Right cardiac atrium (tissue), 5 donors: ENCODE measurements around the gene ANO2. TPM values are rescaled to one million over a fixed set of nuclear protein-coding genes. Genes with fewer than 3 reads are reported as not detected.
"Not testable (repeated sequence)": the region's sequence is repeated elsewhere in the genome, so short reads cannot be mapped to it uniquely, and the experiment has no call there.

Experiments
- ATAC-seq, 2 donors: fragments of 200-7000 bp; cut with Tn5 transposase; one replicate each; pipeline versions ENCODE4 v1.8.0 to v1.9.1; 2020; ENCODE audit warnings: moderate library complexity in 2 of 2, mild to moderate bottlenecking in 1 of 2
- DNase-seq, 3 donors: peaks; one replicate each; pipeline ENCODE4 v3.0.0-alpha.2; 2020
- H3K27ac ChIP-seq: one replicate; pipeline ENCODE4 v1.5.1; 2013; ENCODE audit warnings: mild to moderate bottlenecking, low read length, control low read depth, moderate library complexity
- H3K27me3 ChIP-seq: one replicate; pipeline ENCODE4 v1.6.1; 2013; ENCODE audit not compliant: control insufficient read depth, insufficient read depth
- H3K4me1 ChIP-seq: one replicate; pipeline ENCODE4 v1.6.1; 2013; ENCODE audit warnings: low read length; ENCODE audit not compliant: control insufficient read depth, insufficient read depth
- H3K4me3 ChIP-seq: one replicate; pipeline ENCODE4 v1.5.1; 2013; ENCODE audit warnings: low read length, control low read depth
- H3K9me3 ChIP-seq: one replicate; pipeline ENCODE4 v1.6.1; 2013; ENCODE audit warnings: low read length; ENCODE audit not compliant: control insufficient read depth
- WGBS: extraction: QIAGEN DNeasy Blood & Tissue Kit; methylation state at CpG from one replicate; pipeline ENCODE4 v1.1.7; 2013; 5-methylcytosine and 5-hydroxymethylcytosine counted together
- intact Hi-C, 4 donors: fragments of 100-400 bp; cut with DNase I; formaldehyde crosslinking; loops; one replicate each; pipeline versions ENCODE4 v1.11.0 to v1.14.0; 2022 to 2023
- polyA plus RNA-seq: library from polyadenylated mRNA; stranded (reverse); fragments of 200-250 nt; gene quantifications from one replicate; pipeline ENCODE4 v1.2.3, GENCODE V29; 2013
- total RNA-seq, 4 donors: library from RNA; stranded (reverse); fragmentation: NEBNext Ultra II Directional; extraction: Animal tissue kit (Norgen Biotek cat#: 25700); gene quantifications; one replicate each; pipeline ENCODE4 v1.2.1, GENCODE V29; 2021
- donor health status: healthy with polysubstance abuse.
- donor health status: DM: no; HTN: yes; CAD: no.
- donor health status: DM: no; HTN: no; CAD: no.
- donor health status: DM: no; HTN: yes; CAD: no; lungs with severe emphysema.
- donor health status: DM: yes; HTN: yes; CAD: no.

Gene ANO2
- total and polyA plus RNA-seq, 5 donors = 7.0 to 12.5 (median 10.9) TPM

- Histone ChIP-seq H3K4me1 (no peaks in the 10 kb centered on the region), H3K27ac (no peak overlapping the region), H3K9me3 (no peaks in the 10 kb centered on the region), H3K4me3 (no peak overlapping the region), H3K27me3 (no peaks in the 10 kb centered on the region)
- intact Hi-C loops = no loop called here
- DNase-seq (no peak), ATAC-seq (no peak)
- whole genome bisulfite sequencing = 90% methylated on average over 8 of the region's 8 CpGs
Observed at GRCh38 chr12:5537771-5538170, 407.3 kb downstream of the ANO2 start.

- H3K4me1 ChIP-seq, intact Hi-C loops, H3K27me3 ChIP-seq, H3K27ac ChIP-seq, DNase-seq, ATAC-seq, H3K9me3 ChIP-seq, H3K4me3 ChIP-seq: not testable (repeated sequence)
- WGBS = 60% methylated on average over 13 of the region's 13 CpGs
Observed at GRCh38 chr12:5537026-5537615, 407.9 kb downstream of the ANO2 start.

GRCh38 chr12:5535541-5535940 is 409.5 kb downstream of the ANO2 start:
- H3K27ac ChIP-seq = no peak overlapping the region
- intact Hi-C loops = no loop called here
- no peak overlapping the region for H3K4me3 ChIP-seq
- DNase-seq = no peak
- no peaks in the 10 kb centered on the region for H3K9me3 ChIP-seq
- ATAC-seq = no peak
- H3K4me1 ChIP-seq = no peaks in the 10 kb centered on the region
- WGBS = 82% methylated on average over 3 of the region's 3 CpGs
- no peaks in the 10 kb centered on the region for H3K27me3 ChIP-seq

- 91% methylated on average over 10 of the region's 10 CpGs for WGBS
- DNase-seq (no peak), ATAC-seq (no peak)
- Histone ChIP-seq H3K4me3 (no peak overlapping the region), H3K27ac (no peak overlapping the region), H3K9me3 (no peaks in the 10 kb centered on the region), H3K4me1 (no peaks in the 10 kb centered on the region), H3K27me3 (no peaks in the 10 kb centered on the region)
- intact Hi-C loops = no loop called here
Observed at GRCh38 chr12:5534426-5535199, 410.4 kb downstream of the ANO2 start.

GRCh38 chr12:5533368-5533767 is 411.7 kb downstream of the ANO2 start:
- intact Hi-C loops = no loop called here
- Histone ChIP-seq H3K27ac (no peak overlapping the region), H3K4me1 (no peaks in the 10 kb centered on the region), H3K4me3 (no peak overlapping the region), H3K27me3 (no peaks in the 10 kb centered on the region), H3K9me3 (no peaks in the 10 kb centered on the region)
- ATAC-seq (no peak), DNase-seq (no peak)
- WGBS = 64% methylated on average over 3 of the region's 3 CpGs

- Histone ChIP-seq H3K4me1 (no peaks in the 10 kb centered on the region), H3K4me3 (no peak overlapping the region), H3K9me3 (no peaks in the 10 kb centered on the region), H3K27me3 (no peaks in the 10 kb centered on the region), H3K27ac (no peak overlapping the region)
- 90% methylated on average over 4 of the region's 4 CpGs for WGBS
- ATAC-seq (no peak), DNase-seq (no peak)
- intact Hi-C loops = no loop called here
Observed at GRCh38 chr12:5525783-5526367, 419.2 kb downstream of the ANO2 start.

GRCh38 chr12:5524769-5525436 is 420.2 kb downstream of the ANO2 start:
- no peak overlapping the region for H3K27ac ChIP-seq
- DNase-seq = no peak
- no peaks in the 10 kb centered on the region for H3K9me3 ChIP-seq
- WGBS = 83% methylated on average over 15 of the region's 15 CpGs
- H3K4me3 ChIP-seq = no peak overlapping the region
- ATAC-seq = peak in 1 of 2 donors; percentile 14
- no peaks in the 10 kb centered on the region for H3K4me1 ChIP-seq
- no peaks in the 10 kb centered on the region for H3K27me3 ChIP-seq
- intact Hi-C loops = no loop called here

- 94% methylated on average over 12 of the region's 12 CpGs for WGBS
- Histone ChIP-seq H3K4me3 (no peak overlapping the region), H3K27me3 (no peaks in the 10 kb centered on the region), H3K4me1 (no peaks in the 10 kb centered on the region), H3K27ac (no peak overlapping the region), H3K9me3 (no peaks in the 10 kb centered on the region)
- DNase-seq (no peak), ATAC-seq (no peak)
- intact Hi-C loops = no loop called here
Observed at GRCh38 chr12:5524116-5524768, 420.8 kb downstream of the ANO2 start.

GRCh38 chr12:5523396-5524115 is 421.5 kb downstream of the ANO2 start:
- ATAC-seq (no peak), DNase-seq (no peak)
- 92% methylated on average over 24 of the region's 24 CpGs for WGBS
- no peak overlapping the region for H3K4me3 ChIP-seq
- no peak overlapping the region for H3K27ac ChIP-seq
- no peaks in the 10 kb centered on the region for H3K27me3 ChIP-seq
- H3K9me3 ChIP-seq = no peaks in the 10 kb centered on the region
- intact Hi-C loops = no loop called here
- H3K4me1 ChIP-seq = no peaks in the 10 kb centered on the region

GRCh38 chr12:5522432-5523335 is 422.4 kb downstream of the ANO2 start:
- 85% methylated on average over 11 of the region's 11 CpGs for WGBS
- intact Hi-C loops = no loop called here
- DNase-seq = no peak

More at GRCh38 chr12:5522432-5523335, 422.4 kb downstream of the ANO2 start:
- no peak overlapping the region for H3K4me3 ChIP-seq
- no peaks in the 10 kb centered on the region for H3K4me1 ChIP-seq
- no peak for ATAC-seq
- H3K9me3 ChIP-seq = no peaks in the 10 kb centered on the region
- H3K27ac ChIP-seq = no peak overlapping the region
- no peaks in the 10 kb centered on the region for H3K27me3 ChIP-seq
